ENCODE measurements around the gene UBE2I. TPM values are rescaled to one million over a fixed set of nuclear protein-coding genes. Genes with fewer than 3 reads are reported as not detected.
"Not testable (repeated sequence)": the region's sequence is repeated elsewhere in the genome, so short reads cannot be mapped to it uniquely, and the experiment has no call there.

The UBE2I gene
- total RNA-seq, 1 experiment from 2014 or later: 78.2 TPM

GRCh38 chr16:1328961-1329360, 19.5 kb downstream of the UBE2I start:
- DNase-seq (ENCODE audit: low read depth): not testable (repeated sequence)

GRCh38 chr16:1330260-1330914, 21.0 kb downstream of the UBE2I start:
- DNase-seq (ENCODE audit: low read depth): no peak

GRCh38 chr16:1330931-1331711, 21.7 kb downstream of the UBE2I start:
- DNase-seq (ENCODE audit: low read depth): no peak

- peak; percentile 75 for DNase-seq (ENCODE audit: low read depth)
These were observed 22.5 kb downstream of the UBE2I start for GRCh38 chr16:1331712-1332617.

- no peak for DNase-seq (ENCODE audit: low read depth)
These were observed 23.2 kb downstream of the UBE2I start for GRCh38 chr16:1332618-1333148.

GRCh38 chr16:1333149-1333812, 23.8 kb downstream of the UBE2I start, which contains the start of gene BAIAP3:
Gene BAIAP3 (plus strand): TSS chr16:1333645. CDS start chr16:1338550, 4,905 bp downstream.
- no peak for DNase-seq (ENCODE audit: low read depth)

- DNase-seq (ENCODE audit: low read depth): no peak
These were observed 24.6 kb downstream of the UBE2I start for GRCh38 chr16:1333854-1334700.

- DNase-seq (ENCODE audit: low read depth): no peak
These were observed 25.3 kb downstream of the UBE2I start for GRCh38 chr16:1334739-1335138.

GRCh38 chr16:1335211-1335971, 26.0 kb downstream of the UBE2I start:
- no peak for DNase-seq (ENCODE audit: low read depth)

- no peak for DNase-seq (ENCODE audit: low read depth)
These were observed 26.6 kb downstream of the UBE2I start for GRCh38 chr16:1335996-1336395.

GRCh38 chr16:1336619-1337018, 27.2 kb downstream of the UBE2I start:
- no peak for DNase-seq (ENCODE audit: low read depth)

GRCh38 chr16:1337486-1337885, 28.1 kb downstream of the UBE2I start:
- no peak for DNase-seq (ENCODE audit: low read depth)

GRCh38 chr16:1338119-1338730, 28.8 kb downstream of the UBE2I start:
- DNase-seq (ENCODE audit: low read depth): no peak

GRCh38 chr16:1338855-1339675, 29.6 kb downstream of the UBE2I start:
- DNase-seq (ENCODE audit: low read depth): no peak

- no peak for DNase-seq (ENCODE audit: low read depth)
These were observed 31.5 kb downstream of the UBE2I start for GRCh38 chr16:1340730-1341494.

GRCh38 chr16:1341495-1342420, 32.3 kb downstream of the UBE2I start:
- no peak for DNase-seq (ENCODE audit: low read depth)
